PFSK-1 (cell line): ENCODE measurements around the gene ATP5F1E.

Experiments used
- POLR2AphosphoS5 ChIP-seq: IDR thresholded peaks from 2 replicates; pipeline ENCODE4 v1.6.1; 2012; ENCODE audit warnings: low read depth, mild to moderate bottlenecking, control low read depth, low read length, moderate library complexity
- REST ChIP-seq, 2 experiments: IDR thresholded peaks; 2 replicates each; pipeline versions ENCODE4 v1.6.1 to v1.8.0; 2011 to 2012; ENCODE audit warnings: low read depth in 2 of 2, low read length in 2 of 2, control low read depth in 1 of 2, inconsistent platforms in 1 of 2, mild to moderate bottlenecking in 1 of 2, moderate library complexity in 1 of 2; ENCODE audit not compliant: insufficient read depth in 1 of 2
- TAF1 ChIP-seq: IDR thresholded peaks from 2 replicates; pipeline ENCODE4 v1.6.1; 2012; ENCODE audit warnings: low read length, control low read depth, borderline replicate concordance; ENCODE audit not compliant: insufficient read depth

DNA sequence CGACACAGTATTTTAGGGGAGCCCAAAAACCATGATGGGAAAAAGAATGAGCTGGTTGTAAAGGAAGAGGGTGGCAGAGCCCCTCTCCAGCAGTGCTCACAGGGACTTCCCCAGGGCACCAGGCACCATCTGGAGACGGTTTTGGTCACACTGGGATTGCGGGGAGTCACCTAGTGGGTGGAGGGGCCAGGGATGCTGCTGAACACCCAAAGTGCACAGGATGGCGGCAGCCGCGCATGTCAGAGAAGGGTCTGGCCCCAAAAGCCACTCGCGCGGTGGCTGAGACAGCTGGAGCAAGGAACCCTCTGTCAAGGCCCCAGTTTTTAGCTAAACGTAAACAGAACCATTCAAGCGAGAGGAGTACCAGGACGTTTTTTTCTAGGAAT is 35.9 kb downstream of the ATP5F1E start:
- TF ChIP-seq POLR2AphosphoS5 = no peak
- TF ChIP-seq TAF1 = no peak
- TF ChIP-seq REST (IDR thresholded peaks at IDR 0.05; ENCODE audit: insufficient read depth in 1 of 2, low read depth in 2 of 2, low read length in 2 of 2) = no peak
